ACC112 (cell line): ENCODE results near the gene CTLA4.

ENCODE experiments used
- H2AFZ ChIP-seq: fragments of 200-600 bp; sonication (generic); one replicate; pipeline ENCODE4 v1.6.0; 2017; ENCODE audit warnings: antibody characterized with exemption, low read length; ENCODE audit not compliant: unreplicated experiment
- H3K27ac ChIP-seq: fragments of 200-600 bp; sonication (generic); 2 replicates; pipeline ENCODE4 v1.5.1; 2014; ENCODE audit warnings: low read depth, mild to moderate bottlenecking, antibody characterized with exemption, low read length, moderate library complexity
- H3K27me3 ChIP-seq: fragments of 200-600 bp; sonication (generic); 2 replicates; pipeline ENCODE4 v1.6.1; 2014; ENCODE audit warnings: mild to moderate bottlenecking, antibody characterized with exemption, low read length, moderate library complexity, mixed read lengths; ENCODE audit not compliant: insufficient read depth
- H3K36me3 ChIP-seq: fragments of 200-600 bp; sonication (generic); 2 replicates; pipeline ENCODE4 v1.6.1; 2016; ENCODE audit warnings: mild to moderate bottlenecking, antibody characterized with exemption, low read length, moderate library complexity, mixed read lengths; ENCODE audit not compliant: insufficient read depth
- H3K4me1 ChIP-seq: fragments of 200-600 bp; sonication (generic); one replicate; pipeline ENCODE4 v1.6.1; 2016; ENCODE audit warnings: low read length, mixed read lengths; ENCODE audit not compliant: insufficient read depth, unreplicated experiment, control insufficient read depth
- H3K4me3 ChIP-seq: fragments of 200-600 bp; sonication (generic); 2 replicates; pipeline ENCODE4 v1.5.1; 2014; ENCODE audit warnings: mild to moderate bottlenecking, low read depth, low read length
- H3K79me2 ChIP-seq: fragments of 200-600 bp; sonication (generic); one replicate; pipeline ENCODE4 v1.6.0; 2016; ENCODE audit warnings: low read length; ENCODE audit not compliant: control insufficient read depth, unreplicated experiment, insufficient read depth

Gene CTLA4

DNA sequence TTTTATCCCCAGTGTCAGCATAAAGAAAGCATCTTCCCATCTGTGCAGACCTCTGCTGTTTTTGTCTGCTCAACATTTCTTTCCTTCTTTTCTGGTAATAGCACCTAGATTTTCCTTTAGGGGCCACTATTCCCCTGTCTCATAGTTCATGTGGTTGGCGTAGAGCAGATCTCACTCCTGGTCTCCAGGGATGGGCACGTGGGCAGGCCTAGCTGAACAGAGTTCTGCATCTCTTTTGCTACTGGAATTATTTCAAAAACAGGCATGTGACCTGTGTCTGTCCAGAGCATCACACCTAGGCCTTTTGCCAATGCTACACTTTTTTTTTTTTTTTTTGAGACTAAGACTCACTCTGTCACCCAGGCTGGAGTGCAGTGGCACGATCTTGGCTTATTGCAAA is 51.3 kb downstream of the CTLA4 start:
- no peak overlapping the region for H3K27ac ChIP-seq
- H2AFZ ChIP-seq = no peak overlapping the region
- no peaks in the 10 kb centered on the region for H3K4me1 ChIP-seq
- H3K36me3 ChIP-seq = no peaks in the 10 kb centered on the region
- H3K79me2 ChIP-seq = no peaks in the 10 kb centered on the region
- no peak overlapping the region for H3K4me3 ChIP-seq
- no peaks in the 10 kb centered on the region for H3K27me3 ChIP-seq
